Measurements from ENCODE around the gene SMARCD3.

Gene SMARCD3

GRCh38 chr7:151252961-151253711 is 4.6 kb upstream of the SMARCD3 start:
- TF ChIP-seq, protein P1, sequence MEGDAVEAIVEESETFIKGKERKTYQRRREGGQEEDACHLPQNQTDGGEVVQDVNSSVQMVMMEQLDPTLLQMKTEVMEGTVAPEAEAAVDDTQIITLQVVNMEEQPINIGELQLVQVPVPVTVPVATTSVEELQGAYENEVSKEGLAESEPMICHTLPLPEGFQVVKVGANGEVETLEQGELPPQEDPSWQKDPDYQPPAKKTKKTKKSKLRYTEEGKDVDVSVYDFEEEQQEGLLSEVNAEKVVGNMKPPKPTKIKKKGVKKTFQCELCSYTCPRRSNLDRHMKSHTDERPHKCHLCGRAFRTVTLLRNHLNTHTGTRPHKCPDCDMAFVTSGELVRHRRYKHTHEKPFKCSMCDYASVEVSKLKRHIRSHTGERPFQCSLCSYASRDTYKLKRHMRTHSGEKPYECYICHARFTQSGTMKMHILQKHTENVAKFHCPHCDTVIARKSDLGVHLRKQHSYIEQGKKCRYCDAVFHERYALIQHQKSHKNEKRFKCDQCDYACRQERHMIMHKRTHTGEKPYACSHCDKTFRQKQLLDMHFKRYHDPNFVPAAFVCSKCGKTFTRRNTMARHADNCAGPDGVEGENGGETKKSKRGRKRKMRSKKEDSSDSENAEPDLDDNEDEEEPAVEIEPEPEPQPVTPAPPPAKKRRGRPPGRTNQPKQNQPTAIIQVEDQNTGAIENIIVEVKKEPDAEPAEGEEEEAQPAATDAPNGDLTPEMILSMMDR (conservative IDR thresholded peaks at IDR 0.05; ENCODE audit: low read depth, low read length): no peak
- DNase-seq (ENCODE audit: low read depth): no peak
- H3K4me3 ChIP-seq (ENCODE audit: low read length): no peak overlapping the region

GRCh38 chr7:151252561-151252835 is 4.0 kb upstream of the SMARCD3 start:
- H3K4me3 ChIP-seq (ENCODE audit: low read length): peak overlapping the region; percentile 51
- TF ChIP-seq, protein P1 (conservative IDR thresholded peaks at IDR 0.05; ENCODE audit: low read depth, low read length): no peak
- no peak for DNase-seq (ENCODE audit: low read depth)

GRCh38 chr7:151251689-151252560 is 3.4 kb upstream of the SMARCD3 start:
- DNase-seq (ENCODE audit: low read depth): no peak
- TF ChIP-seq, protein P1 (conservative IDR thresholded peaks at IDR 0.05; ENCODE audit: low read depth, low read length): no peak
- peak overlapping the region; percentile 51 for H3K4me3 ChIP-seq (ENCODE audit: low read length)

GRCh38 chr7:151251328-151251688 is 2.8 kb upstream of the SMARCD3 start:
- TF ChIP-seq, protein P1 (conservative IDR thresholded peaks at IDR 0.05; ENCODE audit: low read depth, low read length): no peak
- DNase-seq (ENCODE audit: low read depth): no peak
- H3K4me3 ChIP-seq (ENCODE audit: low read length): peak overlapping the region; percentile 34

DNA sequence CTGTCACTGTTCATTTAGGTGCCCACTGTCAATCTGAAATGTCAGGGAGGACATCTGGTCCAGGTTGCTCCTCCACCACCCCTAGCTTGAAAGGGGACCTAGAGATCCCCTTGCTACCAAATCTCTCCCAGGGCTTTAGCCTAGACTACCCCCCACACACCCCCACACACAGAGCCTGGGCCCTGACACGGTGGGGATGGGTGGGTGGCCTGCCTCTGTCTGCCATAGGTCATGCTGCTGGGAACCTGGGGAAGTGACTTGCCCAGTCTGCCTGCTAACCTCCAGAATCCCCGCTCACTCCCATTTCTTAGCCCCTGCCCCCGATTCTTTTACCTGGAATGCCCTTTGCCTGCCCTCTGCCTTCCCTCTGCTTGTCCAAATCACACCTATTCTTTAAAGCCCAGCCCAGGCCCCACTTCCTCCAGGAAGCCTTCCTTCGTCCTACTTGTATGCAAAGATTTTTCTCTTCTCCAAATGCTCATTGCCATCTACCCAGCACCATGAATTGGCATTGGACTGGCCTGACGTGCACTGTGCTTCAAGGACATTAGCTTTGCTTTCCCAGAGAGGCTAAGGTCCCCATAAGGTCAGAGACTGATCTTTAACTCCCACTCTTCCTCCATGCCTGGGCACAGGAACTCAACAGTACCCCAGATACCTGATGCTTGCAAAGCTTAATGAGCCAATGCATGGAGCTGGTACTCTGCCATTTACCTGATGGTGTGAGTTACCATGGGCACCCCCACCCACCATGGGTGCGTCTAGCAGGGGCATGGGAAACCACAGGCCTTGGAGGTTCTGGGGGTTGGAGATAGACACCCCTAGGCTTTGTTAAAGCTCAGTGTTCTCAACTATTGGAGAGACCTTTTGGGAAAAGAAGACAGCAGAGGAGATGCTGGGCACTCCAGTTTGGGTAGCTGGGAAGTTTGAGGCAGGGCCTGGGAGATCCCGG is 2.0 kb upstream of the SMARCD3 start:
- H3K4me3 ChIP-seq (ENCODE audit: low read length): no peak overlapping the region

GRCh38 chr7:151249732-151250072 is 1.2 kb upstream of the SMARCD3 start:
- no peak overlapping the region for H3K4me3 ChIP-seq (ENCODE audit: low read length)
- TF ChIP-seq, protein P1 (conservative IDR thresholded peaks at IDR 0.05; ENCODE audit: low read depth, low read length): no peak

More for the DNA sequence above, 2.0 kb upstream of the SMARCD3 start:
- DNase-seq (ENCODE audit: low read depth): no peak
- TF ChIP-seq, protein P1 (conservative IDR thresholded peaks at IDR 0.05; ENCODE audit: low read depth, low read length): no peak

More at GRCh38 chr7:151249732-151250072, 1.2 kb upstream of the SMARCD3 start:
- no peak for DNase-seq (ENCODE audit: low read depth)
